HCT116 (cell line): Measurements from ENCODE around the gene MX2. TPM values are rescaled to one million over a fixed set of nuclear protein-coding genes. Genes with fewer than 3 reads are reported as not detected.
A peak's percentile ranks its signal among the peaks of the same experiment; 100 is the strongest.

Source experiments
- ATAC-seq: fragments of 200-7000 bp; cut with Tn5 transposase; 2 replicates; pipeline ENCODE4 v1.9.1; 2020; ENCODE audit warnings: mild to moderate bottlenecking, moderate library complexity
- BruUV-seq: library from RNA; stranded (reverse); fragments of 400-500 nt; replicated peaks from 2 replicates; lab custom pipeline; 2021; lab: Mats Ljungman, UMichigan
- CTCF ChIA-PET: fragments of 300-600 bp; sonication (Branson Sonifier 250); formaldehyde crosslinking; loops from one replicate; lab custom pipeline; 2021; ENCODE audit warnings: antibody characterized with exemption; lab: Charles Lee
- POLR2A ChIA-PET: fragments of 300-600, 350-600 bp; sonication (Branson Sonifier 250); formaldehyde crosslinking; loops from one replicate; lab custom pipeline; 2021; ENCODE audit warnings: antibody characterized with exemption; lab: Charles Lee
- RAD21 ChIA-PET, 2 experiments: fragments of 300-600 bp; sonication (Branson Sonifier 250); formaldehyde crosslinking; loops; one replicate each; lab custom pipeline; 2023; ENCODE audit warnings: low total read pairs in 2 of 2; ENCODE audit not compliant: uncharacterized antibody in 2 of 2, unreplicated experiment in 2 of 2, low non-redundant PET in 1 of 2; lab: Charles Lee
- DNase-seq: peaks from one replicate; pipeline ENCODE4 v3.0.0-alpha.2; 2010; ENCODE audit warnings: low read depth, low spot score
- H2AFZ ChIP-seq: fragments of 200-600 bp; shearing (Covaris generic), sonication (generic); 2 replicates; pipeline ENCODE4 v1.6.1; 2017; ENCODE audit warnings: low read depth, mixed run types, mixed read lengths, antibody characterized with exemption, low read length; ENCODE audit not compliant: poor library complexity, severe bottlenecking
- H3K27ac ChIP-seq: 2 replicates; pipeline ENCODE4 v1.5.1; 2012; ENCODE audit warnings: low read depth, low read length
- H3K27me3 ChIP-seq: fragments of 200-600 bp; sonication (generic); 2 replicates; pipeline ENCODE4 v1.6.1; 2016; ENCODE audit warnings: mixed run types, low read length, mixed read lengths; ENCODE audit not compliant: insufficient read depth
- H3K36me3 ChIP-seq, 2 experiments: fragments of 200-500 bp in 1 of 2; fragments of 200-600 bp in 1 of 2; sonication (Bioruptor generic) in 1 of 2; sonication (generic) in 1 of 2; 2 replicates each; pipeline versions ENCODE4 v1.5.1 to v1.6.1; 2014 to 2016; ENCODE audit warnings: low read length in 2 of 2, inconsistent platforms in 1 of 2, mixed read lengths in 1 of 2, mixed run types in 1 of 2; ENCODE audit not compliant: insufficient read depth in 2 of 2, control insufficient read depth in 1 of 2
- H3K4me1 ChIP-seq, 2 experiments: fragments of 200-600 bp in 1 of 2; sonication (generic) in 1 of 2; 2 replicates each; pipeline versions ENCODE4 v1.5.1 to v1.6.1; 2012 to 2017; ENCODE audit warnings: low read length in 2 of 2, inconsistent platforms in 1 of 2, mild to moderate bottlenecking in 1 of 2, mixed read lengths in 1 of 2, mixed run types in 1 of 2, moderate library complexity in 1 of 2; ENCODE audit not compliant: insufficient read depth in 2 of 2, control insufficient read depth in 1 of 2
- H3K4me2 ChIP-seq: fragments of 200-600 bp; sonication (generic); 2 replicates; pipeline ENCODE4 v1.6.1; 2017; ENCODE audit warnings: mixed run types, low read length, mixed read lengths
- H3K4me3 ChIP-seq, 2 experiments: fragments of 200-600 bp in 1 of 2; sonication (generic) in 1 of 2; replicated peaks in 1 of 2; 2 replicates each; pipeline ENCODE4 v1.5.1; 2011 to 2016; ENCODE audit warnings: low read length in 2 of 2, control low read depth in 1 of 2, low read depth in 1 of 2, mild to moderate bottlenecking in 1 of 2, mixed read lengths in 1 of 2, mixed run types in 1 of 2
- H3K79me2 ChIP-seq: fragments of 200-600 bp; sonication (generic); 2 replicates; pipeline ENCODE4 v1.6.1; 2017; ENCODE audit warnings: mild to moderate bottlenecking, mixed run types, low read length, moderate library complexity, mixed read lengths; ENCODE audit not compliant: insufficient read depth
- H3K9ac ChIP-seq: fragments of 200-600 bp; sonication (generic); 2 replicates; pipeline ENCODE4 v1.6.1; 2016; ENCODE audit warnings: low read length, mixed read lengths
- H3K9me2 ChIP-seq: fragments of 200-600 bp; sonication (generic), shearing (Covaris generic); 2 replicates; pipeline ENCODE4 v1.6.1; 2017; ENCODE audit warnings: mixed run types, mild to moderate bottlenecking, moderate library complexity; ENCODE audit not compliant: insufficient read depth
- H3K9me3 ChIP-seq, 2 experiments: fragments of 200-500 bp in 1 of 2; fragments of 200-600 bp in 1 of 2; sonication (Bioruptor generic) in 1 of 2; sonication (generic) in 1 of 2; 2 replicates each; pipeline ENCODE4 v1.6.1; 2014 to 2017; ENCODE audit warnings: low read length in 2 of 2, mixed read lengths in 2 of 2, inconsistent platforms in 1 of 2, low read depth in 1 of 2, mild to moderate bottlenecking in 1 of 2, mixed run types in 1 of 2, moderate library complexity in 1 of 2; ENCODE audit not compliant: control insufficient read depth in 1 of 2, insufficient read depth in 1 of 2
- H4K20me1 ChIP-seq: fragments of 200-600 bp; sonication (generic), shearing (Covaris generic); 2 replicates; pipeline ENCODE4 v1.6.1; 2017; ENCODE audit warnings: mixed run types, mild to moderate bottlenecking, moderate library complexity; ENCODE audit not compliant: insufficient read depth
- CEBPB ChIP-seq: IDR thresholded peaks from 2 replicates; pipeline ENCODE4 v1.6.1; 2012; ENCODE audit warnings: low read depth
- EGR1 ChIP-seq: IDR thresholded peaks from 2 replicates; pipeline ENCODE4 v1.6.1; 2012; ENCODE audit warnings: low read depth
- ELF1 ChIP-seq: IDR thresholded peaks from 2 replicates; pipeline ENCODE4 v1.6.1; 2012; ENCODE audit warnings: low read depth, borderline replicate concordance
- EZH2 ChIP-seq: fragments of 200-600 bp; sonication (generic); IDR thresholded peaks from 2 replicates; pipeline ENCODE4 v1.6.1; 2017; ENCODE audit warnings: antibody characterized with exemption, mixed run types
- FOSL1 ChIP-seq: IDR thresholded peaks from 2 replicates; pipeline ENCODE4 v1.6.1; 2012; ENCODE audit warnings: low read depth
- JUND ChIP-seq: IDR thresholded peaks from 2 replicates; pipeline ENCODE4 v1.6.1; 2012
- RAD21 ChIP-seq: IDR thresholded peaks from 2 replicates; pipeline ENCODE4 v1.6.1; 2012; ENCODE audit warnings: low read depth, mild to moderate bottlenecking
- SP1 ChIP-seq: IDR thresholded peaks from 2 replicates; pipeline ENCODE4 v1.6.1; 2012; ENCODE audit warnings: low read depth
- TCF7L2 ChIP-seq: IDR thresholded peaks from 2 replicates; pipeline ENCODE4 v1.7.0; 2011; ENCODE audit warnings: borderline replicate concordance, inconsistent platforms; ENCODE audit not compliant: insufficient read depth, insufficient read length; ENCODE audit errors: extremely low read depth
- YY1 ChIP-seq: IDR thresholded peaks from 2 replicates; pipeline ENCODE4 v1.6.1; 2011; ENCODE audit warnings: low read length, low read depth, moderate library complexity, mild to moderate bottlenecking; ENCODE audit not compliant: insufficient replicate concordance; ENCODE audit errors: extremely low read depth
- ZFX ChIP-seq: fragments of 450-650 bp; IDR thresholded peaks from 2 replicates; pipeline ENCODE4 v1.6.1; 2017
- intact Hi-C: fragments of 100-400 bp; cut with micrococcal nuclease; formaldehyde crosslinking; loops from 2 replicates; pipeline ENCODE4 v1.10.0; 2022
- total RNA-seq: library from RNA; stranded (reverse); gene quantifications from one replicate; pipeline ENCODE4 v1.2.1, GENCODE V29; 2021; ENCODE audit not compliant: unreplicated experiment
- TF ChIP-seq, protein P1 (sequence below): IDR thresholded peaks from 2 replicates; pipeline ENCODE4 v1.6.1; 2012; ENCODE audit warnings: low read depth
- TF ChIP-seq, protein P2 (sequence below): IDR thresholded peaks from 2 replicates; pipeline ENCODE4 v1.6.1; 2011; ENCODE audit warnings: mild to moderate bottlenecking, low read length, moderate library complexity; ENCODE audit not compliant: insufficient replicate concordance; ENCODE audit errors: extremely low read depth
- TF ChIP-seq, protein P3 (sequence below): IDR thresholded peaks from 2 replicates; pipeline ENCODE4 v1.6.1; 2012
- TF ChIP-seq, protein P4 (sequence below), 3 experiments: fragments of 200-600 bp in 1 of 3; sonication (generic) in 1 of 3; IDR thresholded peaks in 2 of 3; conservative IDR thresholded peaks in 1 of 3; 2 replicates each; pipeline ENCODE4 v1.5.1; 2012 to 2017; ENCODE audit warnings: low read depth in 2 of 3, low read length in 2 of 3, antibody characterized with exemption in 1 of 3, borderline replicate concordance in 1 of 3, control low read depth in 1 of 3, mild to moderate bottlenecking in 1 of 3, mixed read lengths in 1 of 3, mixed run types in 1 of 3, moderate library complexity in 1 of 3; ENCODE audit not compliant: insufficient read depth in 1 of 3

MX2 gene
- total RNA-seq, 1 experiment from 2014 or later, result 0.22 TPM

DNA sequence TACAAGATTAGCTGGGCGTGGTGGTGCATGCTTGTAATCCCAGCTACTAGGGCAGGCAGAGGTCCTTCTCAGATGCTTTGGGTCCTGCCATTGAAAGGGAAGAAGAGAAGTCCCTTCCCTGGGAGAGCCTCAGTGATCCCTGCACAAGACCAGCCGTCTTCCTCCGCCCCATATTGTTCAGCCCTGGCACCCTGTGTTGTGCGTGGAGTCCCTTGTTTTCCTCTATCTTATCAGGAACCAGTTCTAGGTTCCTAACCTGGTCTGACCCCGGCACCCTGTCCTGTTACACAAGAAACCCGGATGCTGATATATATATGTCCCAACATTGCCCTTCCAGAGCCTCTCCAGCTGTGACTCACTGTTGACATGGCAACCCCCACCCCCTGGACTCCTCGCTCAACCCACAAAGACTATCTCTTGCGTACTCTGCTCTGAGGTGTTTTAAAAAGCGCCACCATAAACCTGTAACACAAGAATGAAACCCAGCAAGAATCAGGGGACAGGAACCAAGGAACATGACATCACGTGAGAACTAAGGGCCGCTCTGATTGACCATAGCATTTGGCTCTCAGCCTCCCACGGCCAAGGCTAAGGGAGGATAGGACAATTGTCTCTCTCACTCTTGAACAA, 4.8 kb downstream of the MX2 start:
- TF ChIP-seq EGR1 (no peak), JUND (no peak), RAD21 (no peak), ELF1 (no peak), SP1 (no peak), EZH2 (no peak), CEBPB (no peak), FOSL1 (no peak), TCF7L2 (no peak), YY1 (no peak), ZFX (no peak)
- TF ChIP-seq, protein P1, sequence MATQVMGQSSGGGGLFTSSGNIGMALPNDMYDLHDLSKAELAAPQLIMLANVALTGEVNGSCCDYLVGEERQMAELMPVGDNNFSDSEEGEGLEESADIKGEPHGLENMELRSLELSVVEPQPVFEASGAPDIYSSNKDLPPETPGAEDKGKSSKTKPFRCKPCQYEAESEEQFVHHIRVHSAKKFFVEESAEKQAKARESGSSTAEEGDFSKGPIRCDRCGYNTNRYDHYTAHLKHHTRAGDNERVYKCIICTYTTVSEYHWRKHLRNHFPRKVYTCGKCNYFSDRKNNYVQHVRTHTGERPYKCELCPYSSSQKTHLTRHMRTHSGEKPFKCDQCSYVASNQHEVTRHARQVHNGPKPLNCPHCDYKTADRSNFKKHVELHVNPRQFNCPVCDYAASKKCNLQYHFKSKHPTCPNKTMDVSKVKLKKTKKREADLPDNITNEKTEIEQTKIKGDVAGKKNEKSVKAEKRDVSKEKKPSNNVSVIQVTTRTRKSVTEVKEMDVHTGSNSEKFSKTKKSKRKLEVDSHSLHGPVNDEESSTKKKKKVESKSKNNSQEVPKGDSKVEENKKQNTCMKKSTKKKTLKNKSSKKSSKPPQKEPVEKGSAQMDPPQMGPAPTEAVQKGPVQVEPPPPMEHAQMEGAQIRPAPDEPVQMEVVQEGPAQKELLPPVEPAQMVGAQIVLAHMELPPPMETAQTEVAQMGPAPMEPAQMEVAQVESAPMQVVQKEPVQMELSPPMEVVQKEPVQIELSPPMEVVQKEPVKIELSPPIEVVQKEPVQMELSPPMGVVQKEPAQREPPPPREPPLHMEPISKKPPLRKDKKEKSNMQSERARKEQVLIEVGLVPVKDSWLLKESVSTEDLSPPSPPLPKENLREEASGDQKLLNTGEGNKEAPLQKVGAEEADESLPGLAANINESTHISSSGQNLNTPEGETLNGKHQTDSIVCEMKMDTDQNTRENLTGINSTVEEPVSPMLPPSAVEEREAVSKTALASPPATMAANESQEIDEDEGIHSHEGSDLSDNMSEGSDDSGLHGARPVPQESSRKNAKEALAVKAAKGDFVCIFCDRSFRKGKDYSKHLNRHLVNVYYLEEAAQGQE, result no peak
- TF ChIP-seq, protein P2, sequence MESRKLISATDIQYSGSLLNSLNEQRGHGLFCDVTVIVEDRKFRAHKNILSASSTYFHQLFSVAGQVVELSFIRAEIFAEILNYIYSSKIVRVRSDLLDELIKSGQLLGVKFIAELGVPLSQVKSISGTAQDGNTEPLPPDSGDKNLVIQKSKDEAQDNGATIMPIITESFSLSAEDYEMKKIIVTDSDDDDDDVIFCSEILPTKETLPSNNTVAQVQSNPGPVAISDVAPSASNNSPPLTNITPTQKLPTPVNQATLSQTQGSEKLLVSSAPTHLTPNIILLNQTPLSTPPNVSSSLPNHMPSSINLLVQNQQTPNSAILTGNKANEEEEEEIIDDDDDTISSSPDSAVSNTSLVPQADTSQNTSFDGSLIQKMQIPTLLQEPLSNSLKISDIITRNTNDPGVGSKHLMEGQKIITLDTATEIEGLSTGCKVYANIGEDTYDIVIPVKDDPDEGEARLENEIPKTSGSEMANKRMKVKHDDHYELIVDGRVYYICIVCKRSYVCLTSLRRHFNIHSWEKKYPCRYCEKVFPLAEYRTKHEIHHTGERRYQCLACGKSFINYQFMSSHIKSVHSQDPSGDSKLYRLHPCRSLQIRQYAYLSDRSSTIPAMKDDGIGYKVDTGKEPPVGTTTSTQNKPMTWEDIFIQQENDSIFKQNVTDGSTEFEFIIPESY, result no peak
- TF ChIP-seq, protein P3, sequence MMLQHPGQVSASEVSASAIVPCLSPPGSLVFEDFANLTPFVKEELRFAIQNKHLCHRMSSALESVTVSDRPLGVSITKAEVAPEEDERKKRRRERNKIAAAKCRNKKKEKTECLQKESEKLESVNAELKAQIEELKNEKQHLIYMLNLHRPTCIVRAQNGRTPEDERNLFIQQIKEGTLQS, result no peak
- TF ChIP-seq, protein P4, sequence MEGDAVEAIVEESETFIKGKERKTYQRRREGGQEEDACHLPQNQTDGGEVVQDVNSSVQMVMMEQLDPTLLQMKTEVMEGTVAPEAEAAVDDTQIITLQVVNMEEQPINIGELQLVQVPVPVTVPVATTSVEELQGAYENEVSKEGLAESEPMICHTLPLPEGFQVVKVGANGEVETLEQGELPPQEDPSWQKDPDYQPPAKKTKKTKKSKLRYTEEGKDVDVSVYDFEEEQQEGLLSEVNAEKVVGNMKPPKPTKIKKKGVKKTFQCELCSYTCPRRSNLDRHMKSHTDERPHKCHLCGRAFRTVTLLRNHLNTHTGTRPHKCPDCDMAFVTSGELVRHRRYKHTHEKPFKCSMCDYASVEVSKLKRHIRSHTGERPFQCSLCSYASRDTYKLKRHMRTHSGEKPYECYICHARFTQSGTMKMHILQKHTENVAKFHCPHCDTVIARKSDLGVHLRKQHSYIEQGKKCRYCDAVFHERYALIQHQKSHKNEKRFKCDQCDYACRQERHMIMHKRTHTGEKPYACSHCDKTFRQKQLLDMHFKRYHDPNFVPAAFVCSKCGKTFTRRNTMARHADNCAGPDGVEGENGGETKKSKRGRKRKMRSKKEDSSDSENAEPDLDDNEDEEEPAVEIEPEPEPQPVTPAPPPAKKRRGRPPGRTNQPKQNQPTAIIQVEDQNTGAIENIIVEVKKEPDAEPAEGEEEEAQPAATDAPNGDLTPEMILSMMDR (IDR thresholded peaks at IDR 0.05 in 2 of 3, conservative IDR thresholded peaks at IDR 0.05 in 1 of 3; ENCODE audit: borderline replicate concordance in 1 of 3, insufficient read depth in 1 of 3, low read depth in 2 of 3, low read length in 2 of 3), result no peak
- ATAC-seq (peak; percentile 63), DNase-seq (no peak)
- no peaks in the 10 kb centered on the region for H3K27me3 ChIP-seq
- ChIA-PET POLR2A (no interaction called here), RAD21 (no interaction called here), CTCF (no interaction called here)
- intact Hi-C loops, result no loop called here
- H3K4me1 ChIP-seq, result peaks cover 3 to 5% of the 10 kb centered on the region in 2 experiments; a peak in 3 of 4 replicates
- no peaks in the 10 kb centered on the region for H4K20me1 ChIP-seq
- BruUV-seq, result no TSS peak
- peak overlapping the region; percentile 33; the same call in 1 of the 2 replicates for H3K4me2 ChIP-seq
- H3K9ac ChIP-seq, result no peak overlapping the region
- no peaks in the 10 kb centered on the region for H3K9me3 ChIP-seq
- no peaks in the 10 kb centered on the region for H3K36me3 ChIP-seq
- H3K9me2 ChIP-seq, result no peaks in the 10 kb centered on the region
- no peak overlapping the region for H3K27ac ChIP-seq
- H3K79me2 ChIP-seq, result no peaks in the 10 kb centered on the region
- no peak overlapping the region for H3K4me3 ChIP-seq
- H2AFZ ChIP-seq, result no peak overlapping the region
